GM12878 (cell line): Measurements from ENCODE around the gene RFX7. TPM values are rescaled to one million over a fixed set of nuclear protein-coding genes. Genes with fewer than 3 reads are reported as not detected.

Experiments
- ATAC-seq: fragments of 200-7000 bp; cut with Tn5 transposase; 3 replicates; pipeline ENCODE4 v1.9.1; 2020; ENCODE audit warnings: mild to moderate bottlenecking, moderate library complexity
- BruUV-seq: library from RNA; stranded (reverse); fragments of 400-500 nt; replicated peaks from 2 replicates; lab custom pipeline; 2021; lab: Mats Ljungman, UMichigan
- CTCF ChIA-PET: fragments of 300-600 bp; sonication (Branson Sonifier 250); formaldehyde crosslinking; extraction: SDS; loops from one replicate; lab custom pipeline; 2021; ENCODE audit warnings: inconsistent platforms; lab: Yijun Ruan, JAX
- POLR2A ChIA-PET: fragments of 350-600 bp; formaldehyde crosslinking; extraction: SDS; loops from one replicate; lab custom pipeline; 2021; ENCODE audit warnings: inconsistent platforms; lab: Charles Lee
- RAD21 ChIA-PET: fragments of 300-600 bp; sonication (Branson Sonifier 250); formaldehyde crosslinking; loops from one replicate; lab custom pipeline; 2023; ENCODE audit warnings: antibody characterized with exemption; ENCODE audit not compliant: unreplicated experiment; lab: Charles Lee
- SMC1A ChIA-PET: fragments of 300-600 bp; sonication (Branson Sonifier 250); formaldehyde crosslinking; loops from one replicate; lab custom pipeline; 2023; ENCODE audit not compliant: unreplicated experiment, uncharacterized antibody; lab: Charles Lee
- DNase-seq: peaks from one replicate; pipeline ENCODE4 v3.0.0-alpha.2; 2011; ENCODE audit warnings: low read depth, low spot score
- FAIRE-seq: peaks from 3 replicates; lab custom pipeline; 2011; peaks lifted over from hg19 to GRCh38; lab: Jason Lieb, UNC
- H2AFZ ChIP-seq: 2 replicates; pipeline ENCODE4 v1.6.0; 2011; ENCODE audit warnings: low read depth, low read length, control low read depth; ENCODE audit not compliant: control insufficient read depth
- H3K27ac ChIP-seq: 2 replicates; pipeline ENCODE4 v1.5.1; 2011; ENCODE audit warnings: control low read depth; ENCODE audit not compliant: control insufficient read depth, insufficient read depth
- H3K27me3 ChIP-seq, 2 experiments: replicated peaks in 1 of 2; 2 replicates each; pipeline versions ENCODE4 v1.6.0 to v1.6.1; 2011; ENCODE audit warnings: low read length in 1 of 2; ENCODE audit not compliant: control insufficient read depth in 2 of 2, insufficient read depth in 2 of 2
- H3K36me3 ChIP-seq, 2 experiments: 2 replicates each; pipeline ENCODE4 v1.5.1; 2011; ENCODE audit warnings: low read length in 1 of 2; ENCODE audit not compliant: control insufficient read depth in 2 of 2, insufficient read depth in 2 of 2
- H3K4me1 ChIP-seq: 2 replicates; pipeline ENCODE4 v1.6.1; 2011; ENCODE audit warnings: mild to moderate bottlenecking, low read length, moderate library complexity, mixed read lengths; ENCODE audit not compliant: control insufficient read depth, insufficient read depth
- H3K4me2 ChIP-seq: 2 replicates; pipeline ENCODE4 v1.6.0; 2011; ENCODE audit warnings: control low read depth; ENCODE audit not compliant: control insufficient read depth, insufficient read depth
- H3K4me3 ChIP-seq: fragments of 200-600 bp; sonication (generic); 2 replicates; pipeline ENCODE4 v1.5.1; 2016
- H3K79me2 ChIP-seq: 2 replicates; pipeline ENCODE4 v1.6.0; 2011; ENCODE audit warnings: low read length; ENCODE audit not compliant: control insufficient read depth, insufficient read depth
- H3K9ac ChIP-seq: 2 replicates; pipeline ENCODE4 v1.8.0; 2011; ENCODE audit warnings: low read length, control low read depth, mixed read lengths; ENCODE audit not compliant: control insufficient read depth, insufficient read depth
- H3K9me3 ChIP-seq: replicated peaks from 3 replicates; pipeline ENCODE4 v1.5.1; 2011; ENCODE audit warnings: mild to moderate bottlenecking, low read length; ENCODE audit not compliant: control insufficient read depth, insufficient read depth
- H4K20me1 ChIP-seq: 2 replicates; pipeline ENCODE4 v1.6.0; 2011; ENCODE audit not compliant: control insufficient read depth, insufficient read depth
- EP300 ChIP-seq, 2 experiments: fragments of 150-350 bp in 1 of 2; IDR thresholded peaks; 2 replicates each; pipeline ENCODE4 v1.6.1; 2011 to 2012; ENCODE audit warnings: low read depth in 2 of 2, low read length in 2 of 2, borderline replicate concordance in 1 of 2, improper control_type of control experiment in 1 of 2, inconsistent platforms in 1 of 2; ENCODE audit not compliant: control insufficient read depth in 1 of 2
- FOXK2 ChIP-seq: fragments of 450-650 bp; IDR thresholded peaks from 2 replicates; pipeline ENCODE4 v1.6.1; 2017; ENCODE audit warnings: mild to moderate bottlenecking, moderate library complexity
- NKRF ChIP-seq: fragments of 450-650 bp; conservative IDR thresholded peaks from 2 replicates; pipeline ENCODE4 v1.6.1; 2017; ENCODE audit warnings: mild to moderate bottlenecking, moderate library complexity
- SMC3 ChIP-seq: IDR thresholded peaks from 2 replicates; pipeline ENCODE4 v1.6.1; 2011; ENCODE audit warnings: low read length, improper control_type of control experiment, borderline replicate concordance
- USF1 ChIP-seq: IDR thresholded peaks from 2 replicates; pipeline ENCODE4 v1.6.1; 2011; ENCODE audit warnings: borderline replicate concordance, low read depth, mild to moderate bottlenecking, moderate library complexity, mixed read lengths, low read length; ENCODE audit not compliant: insufficient read depth; ENCODE audit errors: extremely low read length
- ZBTB33 ChIP-seq: fragments of 450-650 bp; IDR thresholded peaks from 2 replicates; pipeline ENCODE4 v1.6.1; 2017; ENCODE audit warnings: mild to moderate bottlenecking
- ZNF384 ChIP-seq: IDR thresholded peaks from 2 replicates; pipeline ENCODE4 v1.6.1; 2012; ENCODE audit warnings: low read depth, mild to moderate bottlenecking, low read length, improper control_type of control experiment, borderline replicate concordance
- WGBS: methylation state at CpG from one replicate; pipeline ENCODE4 v1.1.6; 2016; ENCODE audit warnings: low lambda C conversion rate; ENCODE audit not compliant: insufficient replicate concordance, insufficient coverage; ENCODE audit errors: missing lambda C conversion rate; 5-methylcytosine and 5-hydroxymethylcytosine counted together
- in situ Hi-C: fragments of 300-500 bp; cut with MboI; formaldehyde crosslinking; loops from 9 replicates; pipeline ENCODE4 v1.14.3; 2018; ENCODE audit warnings: mixed read lengths
- intact Hi-C: fragments of 100-400 bp; cut with micrococcal nuclease; formaldehyde crosslinking; loops from one replicate; pipeline ENCODE4 v1.14.2; 2022; ENCODE audit not compliant: unreplicated experiment
- polyA plus RNA-seq, 11 experiments: library from polyadenylated mRNA; depleted of rRNA in 4 of 11; unstranded in 6 of 11; stranded (reverse) in 5 of 11; fragments of >200 nt; fragmentation: Nextera tagmentation in 4 of 11; fragmentation: Illumina TruSeq in 1 of 11; extraction: Ambion mirVana in 4 of 11; extraction: Trizol in 1 of 11; gene quantifications; 1 replicate in 1 of 11; 2 replicates in 10 of 11; pipeline versions ENCODE4 v1.2.1 to v1.2.3, GENCODE V29; 2011 to 2016; ENCODE audit warnings: inconsistent platforms in 2 of 11, missing spikeins in 2 of 11, low read depth in 1 of 11
- total RNA-seq, 4 experiments: library from RNA; depleted of rRNA in 3 of 4; stranded (reverse); fragments of >200 nt in 3 of 4; fragmentation: Illumina TruSeq in 1 of 4; extraction: Trizol in 1 of 4; gene quantifications; 2 replicates each; pipeline versions ENCODE4 v1.2.1 to v1.2.3, GENCODE V29; 2013 to 2021
- TF ChIP-seq, protein P1 (sequence below): IDR thresholded peaks from 2 replicates; pipeline ENCODE4 v1.6.1; 2012; ENCODE audit warnings: low read depth, low read length, improper control_type of control experiment

The RFX7 gene
- total and polyA plus RNA-seq, 10 of the 15 experiments (the other 5 are each of a cell fraction or from before 2014, with no cell fraction given), result 3.2 to 31.4 (median 10.7) TPM

DNA sequence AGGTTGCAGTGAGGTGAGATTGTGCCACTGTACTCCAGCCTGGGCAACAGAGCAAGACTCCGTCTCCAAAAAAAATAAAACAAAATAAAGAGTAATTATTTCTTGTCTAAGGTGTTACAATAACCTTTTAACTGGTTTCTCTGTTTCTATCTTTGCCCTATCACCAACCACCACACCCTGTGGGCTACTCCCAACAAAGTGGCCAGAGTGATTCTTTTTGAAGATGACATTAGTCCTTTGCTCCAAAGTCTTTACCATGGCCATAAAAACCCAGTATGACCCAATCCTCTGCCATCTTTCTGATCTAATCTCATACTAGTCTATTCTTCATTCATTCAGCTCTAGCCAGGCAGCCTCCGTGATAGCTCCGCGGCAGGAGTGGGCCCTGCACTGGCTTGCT, 62.8 kb downstream of the RFX7 start:
- Histone ChIP-seq H3K79me2 (peaks cover 12% of the 10 kb centered on the region), H3K4me1 (peaks cover 1% of the 10 kb centered on the region), H3K4me2 (no peak overlapping the region), H3K9me3 (peaks cover 3% of the 10 kb centered on the region; the same call in 2 of the 3 replicates), H3K36me3 (peaks cover 0 to 3% of the 10 kb centered on the region in 2 experiments; a peak in 1 of 4 replicates), H4K20me1 (no peaks in the 10 kb centered on the region), H3K27me3 (no peaks in the 10 kb centered on the region), H2AFZ (no peak overlapping the region), H3K9ac (no peak overlapping the region), H3K4me3 (no peak overlapping the region), H3K27ac (no peak overlapping the region)
- POLR2A ChIA-PET, result no interaction called here
- intact Hi-C loops, result no loop called here
- SMC1A ChIA-PET, result interaction anchor here (1.3 to 1.6 kb wide), 2 partner anchors 10 to 34 kb away, joined by 3 to 5 read pairs; no protein-coding TSS in a partner anchor
- CTCF ChIA-PET, result no interaction called here
- ATAC-seq, result no peak
- TF ChIP-seq NKRF, result no peak
- no TSS peak for BruUV-seq
- in situ Hi-C loops, result no loop called here
- RAD21 ChIA-PET, result no interaction called here
- 99% methylated on average over 4 of the region's 4 CpGs for WGBS
- no peak for DNase-seq
- FAIRE-seq, result no peak

DNA sequence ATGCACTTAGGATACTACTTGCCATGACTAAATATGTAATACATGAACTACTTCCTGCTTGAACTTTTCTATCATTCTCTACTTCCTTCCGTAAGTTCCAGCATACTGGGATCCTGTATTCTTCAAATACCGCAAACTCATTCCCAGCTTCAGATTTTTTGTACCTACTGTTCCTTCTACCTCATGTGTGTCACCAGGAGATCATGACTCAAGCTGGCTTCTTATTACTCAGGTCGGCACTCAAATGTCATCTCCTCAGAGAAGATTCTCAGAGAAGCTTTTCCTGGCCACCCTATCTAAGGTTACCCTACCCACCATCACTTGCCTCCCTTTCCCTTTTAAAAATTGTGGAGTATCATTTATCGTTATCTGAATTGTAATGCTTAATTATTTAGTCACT, 66.7 kb downstream of the RFX7 start:
- intact Hi-C loops, result no loop called here
- BruUV-seq, result no TSS peak
- no peak overlapping the region for H3K4me3 ChIP-seq
- no peaks in the 10 kb centered on the region for H3K27me3 ChIP-seq
- H3K9me3 ChIP-seq, result peaks cover 3% of the 10 kb centered on the region; the same call in 2 of the 3 replicates
- H3K36me3 ChIP-seq, result peaks cover 0 to 14% of the 10 kb centered on the region in 2 experiments; a peak in 3 of 4 replicates
- ChIA-PET CTCF (interaction anchor here (0.8 kb wide), 1 partner anchor 53 kb away, joined by 3 read pairs; no protein-coding TSS in a partner anchor), POLR2A (no interaction called here), SMC1A (no interaction called here), RAD21 (no interaction called here)
- no peak overlapping the region for H3K9ac ChIP-seq
- peaks cover 7% of the 10 kb centered on the region for H3K79me2 ChIP-seq
- in situ Hi-C loops, result no loop called here
- no peak overlapping the region for H3K27ac ChIP-seq
- H3K4me2 ChIP-seq, result no peak overlapping the region
- H4K20me1 ChIP-seq, result no peaks in the 10 kb centered on the region
- FAIRE-seq, result no peak
- H2AFZ ChIP-seq, result no peak overlapping the region
- DNase-seq, result no peak
- no peaks in the 10 kb centered on the region for H3K4me1 ChIP-seq
- 99% methylated on average over 4 of the region's 4 CpGs for WGBS
- ATAC-seq, result no peak
- no peak for TF ChIP-seq EP300 (IDR thresholded peaks at IDR 0.05; ENCODE audit: borderline replicate concordance in 1 of 2, control insufficient read depth in 1 of 2, low read depth in 2 of 2, low read length in 2 of 2)
- TF ChIP-seq ZBTB33, result no peak
- TF ChIP-seq SMC3, result no peak
- TF ChIP-seq ZNF384, result no peak
- no peak for TF ChIP-seq FOXK2
- no peak for TF ChIP-seq USF1
- TF ChIP-seq, protein P1, sequence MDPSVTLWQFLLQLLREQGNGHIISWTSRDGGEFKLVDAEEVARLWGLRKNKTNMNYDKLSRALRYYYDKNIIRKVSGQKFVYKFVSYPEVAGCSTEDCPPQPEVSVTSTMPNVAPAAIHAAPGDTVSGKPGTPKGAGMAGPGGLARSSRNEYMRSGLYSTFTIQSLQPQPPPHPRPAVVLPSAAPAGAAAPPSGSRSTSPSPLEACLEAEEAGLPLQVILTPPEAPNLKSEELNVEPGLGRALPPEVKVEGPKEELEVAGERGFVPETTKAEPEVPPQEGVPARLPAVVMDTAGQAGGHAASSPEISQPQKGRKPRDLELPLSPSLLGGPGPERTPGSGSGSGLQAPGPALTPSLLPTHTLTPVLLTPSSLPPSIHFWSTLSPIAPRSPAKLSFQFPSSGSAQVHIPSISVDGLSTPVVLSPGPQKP, result no peak
